ENCODE measurements around the gene AOPEP.

AOPEP gene

GRCh38 chr9:94808926-94809700 is 82.6 kb downstream of the AOPEP start:
- no peak for DNase-seq (ENCODE audit: low spot score)
- in situ Hi-C loops (cut with MboI; ENCODE audit: low sequenced_read_pairs, unreplicated experiment) = no loop called here
- TF ChIP-seq CTCF (IDR thresholded peaks at IDR 0.05; ENCODE audit: borderline replicate concordance, control extremely low read depth, extremely low read depth, insufficient read depth, missing control alignments) = no peak

GRCh38 chr9:94809778-94810177 is 83.3 kb downstream of the AOPEP start:
- no peak for TF ChIP-seq CTCF (IDR thresholded peaks at IDR 0.05; ENCODE audit: borderline replicate concordance, control extremely low read depth, extremely low read depth, insufficient read depth, missing control alignments)
- DNase-seq (ENCODE audit: low spot score) = no peak
- in situ Hi-C loops (cut with MboI; ENCODE audit: low sequenced_read_pairs, unreplicated experiment) = no loop called here

- in situ Hi-C loops (cut with MboI; ENCODE audit: low sequenced_read_pairs, unreplicated experiment) = no loop called here
- TF ChIP-seq CTCF (IDR thresholded peaks at IDR 0.05; ENCODE audit: borderline replicate concordance, control extremely low read depth, extremely low read depth, insufficient read depth, missing control alignments) = no peak
- no peak for DNase-seq (ENCODE audit: low spot score)
Measured at GRCh38 chr9:94811074-94811473, 84.6 kb downstream of the AOPEP start.

GRCh38 chr9:94812343-94812742 is 85.8 kb downstream of the AOPEP start:
- no peak for DNase-seq (ENCODE audit: low spot score)
- in situ Hi-C loops (cut with MboI; ENCODE audit: low sequenced_read_pairs, unreplicated experiment) = no loop called here
- no peak for TF ChIP-seq CTCF (IDR thresholded peaks at IDR 0.05; ENCODE audit: borderline replicate concordance, control extremely low read depth, extremely low read depth, insufficient read depth, missing control alignments)

GRCh38 chr9:94813379-94813778 is 86.9 kb downstream of the AOPEP start:
- TF ChIP-seq CTCF (IDR thresholded peaks at IDR 0.05; ENCODE audit: borderline replicate concordance, control extremely low read depth, extremely low read depth, insufficient read depth, missing control alignments) = no peak
- no peak for DNase-seq (ENCODE audit: low spot score)

GRCh38 chr9:94817291-94818177 is 91.0 kb downstream of the AOPEP start:
- no peak for TF ChIP-seq CTCF (IDR thresholded peaks at IDR 0.05; ENCODE audit: borderline replicate concordance, control extremely low read depth, extremely low read depth, insufficient read depth, missing control alignments)
- no peak for DNase-seq (ENCODE audit: low spot score)

More at GRCh38 chr9:94813379-94813778, 86.9 kb downstream of the AOPEP start:
- in situ Hi-C loops (cut with MboI; ENCODE audit: low sequenced_read_pairs, unreplicated experiment) = no loop called here

More at GRCh38 chr9:94817291-94818177, 91.0 kb downstream of the AOPEP start:
- in situ Hi-C loops (cut with MboI; ENCODE audit: low sequenced_read_pairs, unreplicated experiment) = no loop called here
